Upper lobe of right lung (tissue), 1 donor: Measurements from ENCODE around the gene CXCL16. TPM values are rescaled to one million over a fixed set of nuclear protein-coding genes. Genes with fewer than 3 reads are reported as not detected.
"Not testable (repeated sequence)": the region's sequence is repeated elsewhere in the genome, so short reads cannot be mapped to it uniquely, and the experiment has no call there.

Experiments
- ATAC-seq: fragments of 200-7000 bp; cut with Tn5 transposase; one replicate; pipeline ENCODE4 v1.9.1; 2020; ENCODE audit warnings: mild to moderate bottlenecking, moderate library complexity
- DNase-seq: peaks from one replicate; pipeline ENCODE4 v3.0.0-alpha.2; 2020
- H3K27ac ChIP-seq: fragments of 200-600 bp; one replicate; pipeline ENCODE4 v1.8.0; 2022
- H3K27me3 ChIP-seq: fragments of 200-600 bp; one replicate; pipeline ENCODE4 v1.8.0; 2022; ENCODE audit warnings: mild to moderate bottlenecking
- H3K36me3 ChIP-seq: fragments of 200-600 bp; one replicate; pipeline ENCODE4 v1.8.0; 2022
- H3K4me1 ChIP-seq: fragments of 200-600 bp; one replicate; pipeline ENCODE4 v1.8.0; 2022
- H3K4me3 ChIP-seq: fragments of 200-600 bp; one replicate; pipeline ENCODE4 v1.8.0; 2022; ENCODE audit warnings: mild to moderate bottlenecking
- H3K9me3 ChIP-seq: fragments of 200-600 bp; one replicate; pipeline ENCODE4 v1.8.0; 2022
- CTCF ChIP-seq: fragments of 200-600 bp; IDR thresholded peaks from one replicate; pipeline ENCODE4 v1.8.0; 2022; ENCODE audit warnings: antibody characterized with exemption
- intact Hi-C: fragments of 100-400 bp; cut with DNase I; formaldehyde crosslinking; loops from one replicate; pipeline ENCODE4 v1.11.0; 2022
- total RNA-seq: library from RNA; stranded (reverse); fragmentation: NEBNext Ultra II Directional; extraction: Animal tissue kit (Norgen Biotek cat#: 25700); gene quantifications from one replicate; pipeline ENCODE4 v1.2.1, GENCODE V29; 2021
- donor health status: DM: no; HTN: yes; CAD: no; lungs with severe emphysema.

Gene CXCL16
- total RNA-seq, 1 donor from 2014 or later: 169 TPM

GRCh38 chr17:4709794-4710692 lies 29.7 kb downstream of the CXCL16 start, which contains the start of gene ARRB2:
ARRB2 (plus strand) TSS chr17:4710632; CDS start chr17:4710722, 90 bp downstream.
- H3K4me3 ChIP-seq: peak within 1 kb of the TSS; percentile 69
- peaks cover 20% of the 10 kb centered on the region for H3K4me1 ChIP-seq
- peak within 1 kb of the TSS; percentile 83 for H3K27ac ChIP-seq
- no peaks in the 10 kb centered on the region for H3K36me3 ChIP-seq
- H3K27me3 ChIP-seq: no peaks in the 10 kb centered on the region
- intact Hi-C loops: loop anchor here (10.0 kb wide), 1 partner anchor 175 kb away; no protein-coding TSS in a partner anchor
- TF ChIP-seq CTCF: peak; percentile 61
- DNase-seq: peak; percentile 99
- peak; percentile 93 for ATAC-seq
- H3K9me3 ChIP-seq: no peaks in the 10 kb centered on the region

- no peak for TF ChIP-seq CTCF
- H3K9me3 ChIP-seq: no peaks in the 10 kb centered on the region
- no peak overlapping the region for H3K27ac ChIP-seq
- intact Hi-C loops: no loop called here
- no peaks in the 10 kb centered on the region for H3K36me3 ChIP-seq
- peaks cover 17% of the 10 kb centered on the region for H3K4me1 ChIP-seq
- H3K4me3 ChIP-seq: no peak overlapping the region
- no peak for DNase-seq
- ATAC-seq: no peak
- H3K27me3 ChIP-seq: no peaks in the 10 kb centered on the region
These were observed 31.3 kb downstream of the CXCL16 start for GRCh38 chr17:4708436-4708835.

- no peak overlapping the region for H3K4me3 ChIP-seq
- TF ChIP-seq CTCF: no peak
- ATAC-seq (no peak), DNase-seq (no peak)
- intact Hi-C loops: no loop called here
- peaks cover 12% of the 10 kb centered on the region for H3K4me1 ChIP-seq
- no peak overlapping the region for H3K27ac ChIP-seq
- no peaks in the 10 kb centered on the region for H3K9me3 ChIP-seq
- H3K27me3 ChIP-seq: no peaks in the 10 kb centered on the region
- no peaks in the 10 kb centered on the region for H3K36me3 ChIP-seq
These were observed 33.6 kb downstream of the CXCL16 start for GRCh38 chr17:4706121-4706520.

- DNase-seq (no peak), ATAC-seq (no peak)
- Histone ChIP-seq H3K27ac (no peak overlapping the region), H3K4me1 (peaks cover 9% of the 10 kb centered on the region), H3K4me3 (no peak overlapping the region), H3K27me3 (no peaks in the 10 kb centered on the region), H3K36me3 (no peaks in the 10 kb centered on the region), H3K9me3 (no peaks in the 10 kb centered on the region)
- no peak for TF ChIP-seq CTCF
- intact Hi-C loops: no loop called here
These were observed 34.7 kb downstream of the CXCL16 start for GRCh38 chr17:4704991-4705390.

- H3K27me3 ChIP-seq, H3K36me3 ChIP-seq, ATAC-seq, H3K4me1 ChIP-seq, DNase-seq, H3K9me3 ChIP-seq, intact Hi-C loops: not testable (repeated sequence)
- H3K4me3 ChIP-seq: peak overlapping the region; percentile 95
- peak overlapping the region; percentile 75 for H3K27ac ChIP-seq
These were observed 35.2 kb downstream of the CXCL16 start for GRCh38 chr17:4704574-4704907.

GRCh38 chr17:4703330-4703691 lies 36.4 kb downstream of the CXCL16 start:
- Histone ChIP-seq H3K4me1 (peaks cover 9% of the 10 kb centered on the region), H3K4me3 (peak overlapping the region; percentile 95), H3K27ac (peak overlapping the region; percentile 75), H3K36me3 (no peaks in the 10 kb centered on the region), H3K9me3 (no peaks in the 10 kb centered on the region), H3K27me3 (no peaks in the 10 kb centered on the region)
- no peak for TF ChIP-seq CTCF
- DNase-seq: no peak
- intact Hi-C loops: no loop called here
- no peak for ATAC-seq
